Natural killer cell (primary cell): ENCODE data around the gene POMGNT1. TPM values are rescaled to one million over a fixed set of nuclear protein-coding genes. Genes with fewer than 3 reads are reported as not detected.

Source experiments
- ATAC-seq, 3 donors: fragments of 150-1000 bp in 2 of 3; fragments of 200-7000 bp in 1 of 3; cut with Tn5 transposase; 1 replicate in 1 of 3; 2 replicates in 2 of 3; pipeline ENCODE4 v1.10.0; 2021; ENCODE audit warnings: mild to moderate bottlenecking in 2 of 3, moderate library complexity in 2 of 3
- DNase-seq, 2 donors: peaks; one replicate each; pipeline versions ENCODE4 v3.0.0 to v3.0.0-alpha.2; 2013 to 2021; ENCODE audit warnings: mixed read lengths in 1 of 2
- H3K27ac ChIP-seq: one replicate; pipeline ENCODE4 v1.5.1; 2013; ENCODE audit warnings: mild to moderate bottlenecking, low read length
- H3K27me3 ChIP-seq: one replicate; pipeline ENCODE4 v1.6.1; 2013; ENCODE audit warnings: low read length; ENCODE audit not compliant: control insufficient read depth, insufficient read depth
- H3K36me3 ChIP-seq: one replicate; pipeline ENCODE4 v1.6.1; 2013; ENCODE audit warnings: low read length; ENCODE audit not compliant: control insufficient read depth, insufficient read depth
- H3K4me1 ChIP-seq: one replicate; pipeline ENCODE4 v1.6.1; 2013; ENCODE audit warnings: low read length; ENCODE audit not compliant: control insufficient read depth, insufficient read depth
- H3K4me3 ChIP-seq: one replicate; pipeline ENCODE4 v1.5.1; 2013; ENCODE audit warnings: low read length
- H3K9me3 ChIP-seq: one replicate; pipeline ENCODE4 v1.6.1; 2013; ENCODE audit warnings: low read length; ENCODE audit not compliant: control insufficient read depth, insufficient read depth
- H3K27ac Mint-ChIP-seq, 2 donors: one replicate each; pipeline ENCODE4 v1.8.0; 2022; ENCODE audit warnings: mild to moderate bottlenecking in 2 of 2, mixed read lengths in 2 of 2, moderate library complexity in 1 of 2
- H3K27me3 Mint-ChIP-seq, 2 donors: one replicate each; pipeline ENCODE4 v1.8.0; 2022; ENCODE audit warnings: low read depth in 2 of 2, mixed read lengths in 2 of 2
- H3K36me3 Mint-ChIP-seq: one replicate; pipeline ENCODE4 v1.8.0; 2022; ENCODE audit warnings: mixed read lengths
- H3K4me1 Mint-ChIP-seq, 2 donors: one replicate each; pipeline ENCODE4 v1.8.0; 2022; ENCODE audit warnings: mixed read lengths in 2 of 2
- H3K4me3 Mint-ChIP-seq: one replicate; pipeline ENCODE4 v1.8.0; 2022; ENCODE audit warnings: mild to moderate bottlenecking, moderate library complexity, mixed read lengths
- H3K9me3 Mint-ChIP-seq, 2 donors: one replicate each; pipeline ENCODE4 v1.8.0; 2022; ENCODE audit warnings: mixed read lengths in 2 of 2
- WGBS: methylation state at CpG from one replicate; pipeline ENCODE4 v1.1.7; 2013; ENCODE audit warnings: missing lambda C conversion rate; ENCODE audit not compliant: insufficient coverage; 5-methylcytosine and 5-hydroxymethylcytosine counted together
- intact Hi-C: fragments of 100-400 bp; cut with micrococcal nuclease; formaldehyde crosslinking; loops from one replicate; pipeline ENCODE4 v1.14.2; 2022
- total RNA-seq, 4 donors: library from RNA; stranded (reverse); fragments of 120-200 nt in 1 of 4; gene quantifications; one replicate each; pipeline versions ENCODE4 v1.2.3 to v1.2.4, GENCODE V29; 2013 to 2022
- TF ChIP-seq, protein P1 (sequence below): fragments of 200-600 bp; IDR thresholded peaks from one replicate; pipeline ENCODE4 v1.8.0; 2022; ENCODE audit warnings: antibody characterized with exemption

The POMGNT1 gene
- total RNA-seq, 3 donors from 2014 or later (not counting 1 experiment from before 2014, with no cell fraction given), result 35.8 to 51.3 (median 47.0) TPM

- H3K9me3 ChIP-seq, result no peaks in the 10 kb centered on the region
- no peak for DNase-seq
- H3K4me1 ChIP-seq, result peaks cover 21% of the 10 kb centered on the region
- TF ChIP-seq, protein P1, sequence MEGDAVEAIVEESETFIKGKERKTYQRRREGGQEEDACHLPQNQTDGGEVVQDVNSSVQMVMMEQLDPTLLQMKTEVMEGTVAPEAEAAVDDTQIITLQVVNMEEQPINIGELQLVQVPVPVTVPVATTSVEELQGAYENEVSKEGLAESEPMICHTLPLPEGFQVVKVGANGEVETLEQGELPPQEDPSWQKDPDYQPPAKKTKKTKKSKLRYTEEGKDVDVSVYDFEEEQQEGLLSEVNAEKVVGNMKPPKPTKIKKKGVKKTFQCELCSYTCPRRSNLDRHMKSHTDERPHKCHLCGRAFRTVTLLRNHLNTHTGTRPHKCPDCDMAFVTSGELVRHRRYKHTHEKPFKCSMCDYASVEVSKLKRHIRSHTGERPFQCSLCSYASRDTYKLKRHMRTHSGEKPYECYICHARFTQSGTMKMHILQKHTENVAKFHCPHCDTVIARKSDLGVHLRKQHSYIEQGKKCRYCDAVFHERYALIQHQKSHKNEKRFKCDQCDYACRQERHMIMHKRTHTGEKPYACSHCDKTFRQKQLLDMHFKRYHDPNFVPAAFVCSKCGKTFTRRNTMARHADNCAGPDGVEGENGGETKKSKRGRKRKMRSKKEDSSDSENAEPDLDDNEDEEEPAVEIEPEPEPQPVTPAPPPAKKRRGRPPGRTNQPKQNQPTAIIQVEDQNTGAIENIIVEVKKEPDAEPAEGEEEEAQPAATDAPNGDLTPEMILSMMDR, result no peak
- no peak overlapping the region for H3K4me3 ChIP-seq
- H3K9me3 Mint-ChIP-seq, result no peaks in the 10 kb centered on the region
- WGBS, result 96% methylated on average over 9 of the region's 9 CpGs
- intact Hi-C loops, result no loop called here
- H3K27me3 Mint-ChIP-seq, result no peaks in the 10 kb centered on the region
- H3K36me3 ChIP-seq, result peaks cover 38% of the 10 kb centered on the region
- no peak overlapping the region for H3K27ac Mint-ChIP-seq
- H3K36me3 Mint-ChIP-seq, result no peaks in the 10 kb centered on the region
- no peak for ATAC-seq
- no peak overlapping the region for H3K27ac ChIP-seq
- peaks cover 0 to 15% of the 10 kb centered on the region in 2 donors for H3K4me1 Mint-ChIP-seq
- H3K4me3 Mint-ChIP-seq, result peak overlapping the region; percentile 10
- H3K27me3 ChIP-seq, result no peaks in the 10 kb centered on the region
Measured at GRCh38 chr1:46196609-46197008, 1.6 kb downstream of the POMGNT1 start.

GRCh38 chr1:46194641-46195193, 3.5 kb downstream of the POMGNT1 start:
- Histone ChIP-seq H3K27ac (no peak overlapping the region), H3K27me3 (no peaks in the 10 kb centered on the region), H3K36me3 (peaks cover 49% of the 10 kb centered on the region), H3K9me3 (no peaks in the 10 kb centered on the region), H3K4me3 (no peak overlapping the region), H3K4me1 (peaks cover 21% of the 10 kb centered on the region)
- Mint-ChIP-seq H3K27me3 (no peaks in the 10 kb centered on the region), H3K36me3 (no peaks in the 10 kb centered on the region), H3K4me3 (no peak overlapping the region), H3K9me3 (no peaks in the 10 kb centered on the region), H3K4me1 (peaks cover 0 to 15% of the 10 kb centered on the region in 2 donors), H3K27ac (no peak overlapping the region)
- intact Hi-C loops, result no loop called here
- WGBS, result 88% methylated on average over 5 of the region's 5 CpGs
- ATAC-seq (no peak), DNase-seq (no peak)
- TF ChIP-seq, protein P1, result no peak

- H3K36me3 Mint-ChIP-seq, result no peaks in the 10 kb centered on the region
- ATAC-seq (no peak), DNase-seq (no peak)
- intact Hi-C loops, result no loop called here
- no peak overlapping the region for H3K4me3 ChIP-seq
- peaks cover 20% of the 10 kb centered on the region for H3K4me1 ChIP-seq
- no peak overlapping the region for H3K4me3 Mint-ChIP-seq
- WGBS, result 97% methylated on average over 9 of the region's 9 CpGs
- H3K27ac ChIP-seq, result no peak overlapping the region
- H3K27ac Mint-ChIP-seq, result no peak overlapping the region
- no peaks in the 10 kb centered on the region for H3K27me3 ChIP-seq
- no peaks in the 10 kb centered on the region for H3K9me3 Mint-ChIP-seq
- H3K9me3 ChIP-seq, result no peaks in the 10 kb centered on the region
- H3K27me3 Mint-ChIP-seq, result no peaks in the 10 kb centered on the region
- TF ChIP-seq, protein P1, result no peak
- peaks cover 0 to 15% of the 10 kb centered on the region in 2 donors for H3K4me1 Mint-ChIP-seq
- peaks cover 52% of the 10 kb centered on the region for H3K36me3 ChIP-seq
Measured at GRCh38 chr1:46193984-46194570, 4.2 kb downstream of the POMGNT1 start.

GRCh38 chr1:46193285-46193684, 4.9 kb downstream of the POMGNT1 start:
- H3K27me3 Mint-ChIP-seq, result no peaks in the 10 kb centered on the region
- H3K27ac ChIP-seq, result no peak overlapping the region
- TF ChIP-seq, protein P1, result no peak
- no peaks in the 10 kb centered on the region for H3K27me3 ChIP-seq
- no peak overlapping the region for H3K27ac Mint-ChIP-seq
- intact Hi-C loops, result no loop called here
- H3K4me1 Mint-ChIP-seq, result peaks cover 0 to 15% of the 10 kb centered on the region in 2 donors
- H3K36me3 ChIP-seq, result peaks cover 54% of the 10 kb centered on the region
- WGBS, result 98% methylated on average over 6 of the region's 7 CpGs
- no peak for ATAC-seq
- no peak for DNase-seq
- no peaks in the 10 kb centered on the region for H3K9me3 ChIP-seq
- no peak overlapping the region for H3K4me3 Mint-ChIP-seq
- peaks cover 13% of the 10 kb centered on the region for H3K4me1 ChIP-seq
- no peak overlapping the region for H3K4me3 ChIP-seq
- no peaks in the 10 kb centered on the region for H3K36me3 Mint-ChIP-seq
- H3K9me3 Mint-ChIP-seq, result no peaks in the 10 kb centered on the region
